ENCODE measurements around the gene SLC7A8.

- TF ChIP-seq ZNF404 (tag by site-specific recombination; IDR thresholded peaks at IDR 0.05) (no peak), ZNF670 (tag by site-specific recombination; IDR thresholded peaks at IDR 0.05; ENCODE audit: low read depth) (no peak), ZNF184 (tag by site-specific recombination; IDR thresholded peaks at IDR 0.05) (no peak), CTCF (tag by site-specific recombination; IDR thresholded peaks at IDR 0.05) (no peak), RBAK (tag by site-specific recombination; IDR thresholded peaks at IDR 0.05) (no peak), KLF16 (tag by site-specific recombination; IDR thresholded peaks at IDR 0.05) (no peak), ZNF530 (tag by site-specific recombination; IDR thresholded peaks at IDR 0.05; ENCODE audit: low read depth) (no peak), ZNF544 (tag by site-specific recombination; IDR thresholded peaks at IDR 0.05) (no peak), PATZ1 (tag by site-specific recombination; IDR thresholded peaks at IDR 0.05) (no peak; the same call in 1 of the 2 replicates), TCF7L2 (IDR thresholded peaks at IDR 0.05; ENCODE audit: borderline replicate concordance, low read depth, low read length) (no peak), ZNF768 (tag by site-specific recombination; IDR thresholded peaks at IDR 0.05) (no peak), ZFHX2 (tag by site-specific recombination; conservative IDR thresholded peaks at IDR 0.05) (no peak)
Measured at GRCh38 chr14:23160924-23161522, 22.4 kb downstream of the SLC7A8 start.
